GM21576 (cell line): ENCODE measurements around the gene FAM174B.
A peak's percentile ranks its signal among the peaks of the same experiment; 100 is the strongest.

Source experiments
- ATAC-seq: cut with Tn5 transposase; IDR thresholded peaks from one replicate; pipeline ENCODE4 v1.9.1; 2021; ENCODE audit warnings: mild to moderate bottlenecking, moderate library complexity; ENCODE audit not compliant: unreplicated experiment

FAM174B gene

GRCh38 chr15:92665100-92665555 lies 9.6 kb upstream of the FAM174B start:
- no peak for ATAC-seq

- no peak for ATAC-seq
These were observed 8.8 kb upstream of the FAM174B start for GRCh38 chr15:92664178-92664900.

- peak; percentile 61 for ATAC-seq
These were observed 7.8 kb upstream of the FAM174B start for GRCh38 chr15:92663250-92663951.

GRCh38 chr15:92662762-92663161 lies 7.2 kb upstream of the FAM174B start:
- ATAC-seq = no peak

GRCh38 chr15:92661956-92662355 lies 6.4 kb upstream of the FAM174B start:
- ATAC-seq = no peak

- no peak for ATAC-seq
These were observed 5.5 kb upstream of the FAM174B start for GRCh38 chr15:92661069-92661468.

- ATAC-seq = no peak
These were observed 1.9 kb upstream of the FAM174B start for GRCh38 chr15:92657486-92657885.

GRCh38 chr15:92656089-92656488 lies 514 bp upstream of the FAM174B start:
- ATAC-seq = no peak

GRCh38 chr15:92654662-92655061 lies 913 bp downstream of the FAM174B start:
- ATAC-seq = no peak

- ATAC-seq = no peak
These were observed 1.6 kb downstream of the FAM174B start for GRCh38 chr15:92653836-92654539.

- ATAC-seq = no peak
These were observed 2.2 kb downstream of the FAM174B start for GRCh38 chr15:92653366-92653765.

GRCh38 chr15:92652576-92652966 lies 3.0 kb downstream of the FAM174B start:
- ATAC-seq = no peak

- ATAC-seq = no peak
These were observed 3.5 kb downstream of the FAM174B start for GRCh38 chr15:92651877-92652575.

- ATAC-seq = no peak
These were observed 4.6 kb downstream of the FAM174B start for GRCh38 chr15:92650966-92651365.

- ATAC-seq = no peak
These were observed 5.3 kb downstream of the FAM174B start for GRCh38 chr15:92650256-92650655.

GRCh38 chr15:92648190-92648875 lies 7.2 kb downstream of the FAM174B start:
- no peak for ATAC-seq

- no peak for ATAC-seq
These were observed 8.0 kb downstream of the FAM174B start for GRCh38 chr15:92647467-92648163.

- no peak for ATAC-seq
These were observed 9.4 kb downstream of the FAM174B start for GRCh38 chr15:92646216-92646615.

- ATAC-seq = no peak
These were observed 9.8 kb downstream of the FAM174B start for GRCh38 chr15:92645731-92646130.

- no peak for ATAC-seq
These were observed 10.4 kb downstream of the FAM174B start for GRCh38 chr15:92645051-92645631.
